B cell (primary cell): ENCODE results near the gene EYS. TPM values are rescaled to one million over a fixed set of nuclear protein-coding genes. Genes with fewer than 3 reads are reported as not detected.

Experiments used
- ATAC-seq: fragments of 200-7000 bp; cut with Tn5 transposase; one replicate; pipeline ENCODE4 v1.10.0; 2021; ENCODE audit warnings: low read depth, mild to moderate bottlenecking, moderate number of reproducible peaks, moderate library complexity
- CTCF ChIA-PET: fragments of 350-600 bp; sonication (Branson Sonifier 250); formaldehyde crosslinking; loops from one replicate; lab custom pipeline; 2021; ENCODE audit warnings: antibody characterized with exemption, inconsistent platforms; lab: Charles Lee
- POLR2A ChIA-PET: fragments of 350-600 bp; sonication (Branson Sonifier 250); formaldehyde crosslinking; loops from one replicate; lab custom pipeline; 2021; ENCODE audit warnings: antibody characterized with exemption; lab: Charles Lee
- DNase-seq: peaks from one replicate; pipeline ENCODE4 v3.0.0; 2013
- H2AFZ ChIP-seq: 2 replicates; pipeline ENCODE4 v1.6.1; 2012; ENCODE audit warnings: mild to moderate bottlenecking, low read depth, low read length; ENCODE audit not compliant: insufficient read depth, poor library complexity, severe bottlenecking
- H3K27ac ChIP-seq, 2 donors: 1 replicate in 1 of 2; 2 replicates in 1 of 2; pipeline ENCODE4 v1.5.1; 2012 to 2013; ENCODE audit warnings: low read length in 2 of 2, mild to moderate bottlenecking in 2 of 2, moderate library complexity in 1 of 2
- H3K27me3 ChIP-seq, 4 experiments: fragments of 200-600 bp in 1 of 4; sonication (generic) in 1 of 4; replicated peaks in 1 of 4; 1 replicate in 2 of 4; 2 replicates in 2 of 4; pipeline versions ENCODE4 v1.6.1 to v1.7.0; 2013 to 2016; ENCODE audit warnings: low read length in 3 of 4, mild to moderate bottlenecking in 2 of 4, mixed read lengths in 1 of 4, moderate library complexity in 1 of 4; ENCODE audit not compliant: insufficient read depth in 4 of 4, control insufficient read depth in 3 of 4; ENCODE audit errors: control extremely low read depth in 1 of 4
- H3K36me3 ChIP-seq, 2 experiments: replicated peaks in 1 of 2; 1 replicate in 1 of 2; 2 replicates in 1 of 2; pipeline versions ENCODE4 v1.6.1 to v1.7.1; 2013; ENCODE audit warnings: low read length in 1 of 2; ENCODE audit not compliant: insufficient read depth in 2 of 2, control insufficient read depth in 1 of 2; ENCODE audit errors: control extremely low read depth in 1 of 2, extremely low read depth in 1 of 2
- H3K4me1 ChIP-seq, 2 donors: fragments of 200-600 bp in 1 of 2; sonication (generic) in 1 of 2; 1 replicate in 1 of 2; 2 replicates in 1 of 2; pipeline versions ENCODE4 v1.5.1 to v1.6.1; 2013 to 2017; ENCODE audit warnings: low read length in 2 of 2; ENCODE audit not compliant: control insufficient read depth in 2 of 2, insufficient read depth in 2 of 2
- H3K4me2 ChIP-seq: replicated peaks from 2 replicates; pipeline ENCODE3; 2012; ENCODE audit warnings: mild to moderate bottlenecking, low read depth, low read length; ENCODE audit not compliant: poor library complexity, severe bottlenecking
- H3K4me3 ChIP-seq, 5 experiments: fragments of 200-600 bp in 1 of 5; sonication (generic) in 1 of 5; 1 replicate in 3 of 5; 2 replicates in 2 of 5; pipeline versions ENCODE4 v1.5.1 to v1.7.0; 2011 to 2016; ENCODE audit warnings: low read length in 4 of 5, mild to moderate bottlenecking in 4 of 5, low read depth in 2 of 5, control low read depth in 1 of 5, moderate library complexity in 1 of 5; ENCODE audit not compliant: insufficient read depth in 1 of 5; ENCODE audit errors: control extremely low read depth in 1 of 5, extremely low read depth in 1 of 5
- H3K79me2 ChIP-seq: fragments of 200-600 bp; sonication (generic); one replicate; pipeline ENCODE4 v1.6.0; 2016; ENCODE audit warnings: low read length; ENCODE audit not compliant: control insufficient read depth, insufficient read depth
- H3K9ac ChIP-seq: fragments of 200-600 bp; sonication (generic); 2 replicates; pipeline ENCODE4 v1.6.1; 2017; ENCODE audit warnings: mild to moderate bottlenecking, low read length, moderate library complexity
- H3K9me3 ChIP-seq, 3 donors: one replicate each; pipeline versions ENCODE4 v1.6.1 to v1.7.1; 2013; ENCODE audit warnings: low read length in 2 of 3; ENCODE audit not compliant: control insufficient read depth in 2 of 3, insufficient read depth in 1 of 3; ENCODE audit errors: control extremely low read depth in 1 of 3
- H4K20me1 ChIP-seq: 2 replicates; pipeline ENCODE4 v1.6.0; 2012; ENCODE audit warnings: mild to moderate bottlenecking, low read length; ENCODE audit not compliant: insufficient read depth, control insufficient read depth, poor library complexity, severe bottlenecking
- H3K27ac Mint-ChIP-seq: one replicate; pipeline ENCODE4 v1.8.0; 2021; ENCODE audit warnings: mixed read lengths
- H3K27me3 Mint-ChIP-seq: one replicate; pipeline ENCODE4 v1.8.0; 2021; ENCODE audit warnings: mixed read lengths
- H3K4me1 Mint-ChIP-seq: one replicate; pipeline ENCODE4 v1.8.0; 2021; ENCODE audit warnings: mixed read lengths
- H3K4me3 Mint-ChIP-seq: one replicate; pipeline ENCODE4 v1.8.0; 2021; ENCODE audit warnings: mixed read lengths
- H3K9me3 Mint-ChIP-seq: one replicate; pipeline ENCODE4 v1.8.0; 2022; ENCODE audit warnings: mixed read lengths; ENCODE audit not compliant: insufficient read depth
- EZH2 ChIP-seq: IDR thresholded peaks from 2 replicates; pipeline ENCODE4 v1.6.1; 2012; ENCODE audit warnings: borderline replicate concordance, low read depth, mild to moderate bottlenecking, moderate library complexity, low read length; ENCODE audit not compliant: insufficient read depth, poor library complexity, severe bottlenecking
- WGBS: methylation state at CpG from one replicate; pipeline ENCODE4 v1.1.5; 2013; ENCODE audit warnings: missing lambda C conversion rate; ENCODE audit not compliant: insufficient coverage; 5-methylcytosine and 5-hydroxymethylcytosine counted together
- intact Hi-C: fragments of 100-400 bp; cut with micrococcal nuclease; formaldehyde crosslinking; loops from one replicate; pipeline ENCODE4 v1.10.0; 2022
- polyA plus RNA-seq: library from polyadenylated mRNA; depleted of rRNA; stranded (reverse); fragments of >200 nt; gene quantifications from 2 replicates; pipeline ENCODE4 v1.2.3, GENCODE V29; 2012
- total RNA-seq, 2 donors: library from RNA; stranded (reverse); fragments of 120-200 nt in 1 of 2; gene quantifications; 1 replicate in 1 of 2; 2 replicates in 1 of 2; pipeline versions ENCODE4 v1.2.3 to v1.2.4, GENCODE V29; 2013 to 2022
- TF ChIP-seq, protein P1 (sequence below): fragments of 200-600 bp; IDR thresholded peaks from one replicate; pipeline ENCODE4 v1.8.0; 2022; ENCODE audit warnings: antibody characterized with exemption, mild to moderate bottlenecking

EYS gene
- total and polyA plus RNA-seq, 2 donors (not counting 1 experiment from before 2014, with no cell fraction given) = not detected

DNA sequence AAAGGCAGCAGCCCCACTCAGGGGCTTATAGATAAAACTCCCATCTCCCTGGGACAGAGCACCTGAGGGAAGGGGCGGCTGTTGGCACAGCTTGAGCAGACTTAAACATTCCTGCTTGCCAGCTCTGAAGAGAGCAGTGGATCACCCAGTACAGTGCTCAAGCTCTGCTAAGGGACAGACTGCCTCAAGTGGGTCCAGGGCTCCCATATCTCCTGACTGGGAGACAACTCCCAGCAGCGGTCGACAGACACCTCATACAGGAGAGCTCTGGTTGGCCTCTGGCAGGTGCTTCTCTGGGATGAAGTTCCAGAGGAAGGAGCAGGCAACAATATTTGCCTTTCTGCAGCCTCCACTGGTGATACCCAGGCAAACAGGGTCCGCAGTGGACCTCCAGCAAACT lies 810.1 kb downstream of the EYS start:
- H2AFZ ChIP-seq = no peak overlapping the region
- ChIA-PET CTCF (no interaction called here), POLR2A (no interaction called here)
- H3K9ac ChIP-seq = no peak overlapping the region
- no peaks in the 10 kb centered on the region for H3K4me1 Mint-ChIP-seq
- H3K4me3 ChIP-seq = no peak overlapping the region
- no peaks in the 10 kb centered on the region for H3K27me3 Mint-ChIP-seq
- H4K20me1 ChIP-seq = no peaks in the 10 kb centered on the region
- peaks cover 0 to 11% (median 3%) of the 10 kb centered on the region in 3 donors for H3K9me3 ChIP-seq
- H3K4me1 ChIP-seq = no peaks in the 10 kb centered on the region
- no peaks in the 10 kb centered on the region for H3K79me2 ChIP-seq
- DNase-seq (no peak), ATAC-seq (no peak)
- TF ChIP-seq EZH2 = no peak
- TF ChIP-seq, protein P1, sequence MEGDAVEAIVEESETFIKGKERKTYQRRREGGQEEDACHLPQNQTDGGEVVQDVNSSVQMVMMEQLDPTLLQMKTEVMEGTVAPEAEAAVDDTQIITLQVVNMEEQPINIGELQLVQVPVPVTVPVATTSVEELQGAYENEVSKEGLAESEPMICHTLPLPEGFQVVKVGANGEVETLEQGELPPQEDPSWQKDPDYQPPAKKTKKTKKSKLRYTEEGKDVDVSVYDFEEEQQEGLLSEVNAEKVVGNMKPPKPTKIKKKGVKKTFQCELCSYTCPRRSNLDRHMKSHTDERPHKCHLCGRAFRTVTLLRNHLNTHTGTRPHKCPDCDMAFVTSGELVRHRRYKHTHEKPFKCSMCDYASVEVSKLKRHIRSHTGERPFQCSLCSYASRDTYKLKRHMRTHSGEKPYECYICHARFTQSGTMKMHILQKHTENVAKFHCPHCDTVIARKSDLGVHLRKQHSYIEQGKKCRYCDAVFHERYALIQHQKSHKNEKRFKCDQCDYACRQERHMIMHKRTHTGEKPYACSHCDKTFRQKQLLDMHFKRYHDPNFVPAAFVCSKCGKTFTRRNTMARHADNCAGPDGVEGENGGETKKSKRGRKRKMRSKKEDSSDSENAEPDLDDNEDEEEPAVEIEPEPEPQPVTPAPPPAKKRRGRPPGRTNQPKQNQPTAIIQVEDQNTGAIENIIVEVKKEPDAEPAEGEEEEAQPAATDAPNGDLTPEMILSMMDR = no peak
- no peak overlapping the region for H3K27ac ChIP-seq
- H3K36me3 ChIP-seq = no peaks in the 10 kb centered on the region
- H3K4me2 ChIP-seq = no peak overlapping the region
- H3K27ac Mint-ChIP-seq = no peak overlapping the region
- H3K27me3 ChIP-seq = no peaks in the 10 kb centered on the region
- WGBS = 92% methylated on average over 3 of the region's 4 CpGs
- intact Hi-C loops = no loop called here
- H3K4me3 Mint-ChIP-seq = no peak overlapping the region
- peaks cover 2% of the 10 kb centered on the region for H3K9me3 Mint-ChIP-seq

DNA sequence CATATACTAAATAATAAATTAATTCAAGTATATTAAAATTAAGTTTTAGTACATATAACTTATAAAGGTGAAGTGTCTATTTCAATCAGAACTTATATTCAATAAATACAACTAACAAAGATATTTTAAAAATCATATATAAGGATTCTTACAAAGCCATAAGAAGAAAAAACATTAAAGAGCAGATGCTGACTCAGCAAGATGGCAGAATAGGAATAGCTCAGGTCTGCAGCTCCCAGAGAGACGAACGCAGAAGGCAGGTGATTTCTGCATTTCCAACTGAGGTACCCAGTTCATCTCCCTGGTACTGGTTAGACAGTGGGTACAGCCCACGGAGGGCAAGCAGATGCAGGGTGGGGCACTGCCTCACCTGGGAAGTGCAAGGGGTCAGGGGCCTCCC lies 811.1 kb downstream of the EYS start:
- no peaks in the 10 kb centered on the region for H3K27me3 Mint-ChIP-seq
- ATAC-seq = no peak
- POLR2A ChIA-PET = no interaction called here

More for the DNA sequence above, 811.1 kb downstream of the EYS start:
- Histone ChIP-seq H4K20me1 (no peaks in the 10 kb centered on the region), H3K9me3 (peaks cover 0 to 11% (median 3%) of the 10 kb centered on the region in 3 donors), H2AFZ (no peak overlapping the region), H3K79me2 (no peaks in the 10 kb centered on the region), H3K27me3 (no peaks in the 10 kb centered on the region), H3K9ac (no peak overlapping the region), H3K4me1 (no peaks in the 10 kb centered on the region), H3K27ac (no peak overlapping the region), H3K4me3 (no peak overlapping the region), H3K36me3 (no peaks in the 10 kb centered on the region), H3K4me2 (no peak overlapping the region)
- 51% methylated on average over 3 of the region's 3 CpGs for WGBS
- Mint-ChIP-seq H3K27ac (no peak overlapping the region), H3K4me3 (no peak overlapping the region), H3K9me3 (peaks cover 2% of the 10 kb centered on the region), H3K4me1 (no peaks in the 10 kb centered on the region)
- CTCF ChIA-PET = no interaction called here
- TF ChIP-seq EZH2 = no peak
- TF ChIP-seq, protein P1 = no peak
- intact Hi-C loops = no loop called here
- DNase-seq = no peak
